Loucy (cell line): ENCODE data around the gene ATP5PO.
A peak's percentile ranks its signal among the peaks of the same experiment; 100 is the strongest.

Source experiments
- H2AFZ ChIP-seq: fragments of 200-600 bp; sonication (generic); 2 replicates; pipeline ENCODE4 v1.6.0; 2016; ENCODE audit warnings: antibody characterized with exemption, mild to moderate bottlenecking, low read length, moderate library complexity
- H3F3A ChIP-seq: fragments of 200-600 bp; 2 replicates; pipeline ENCODE4 v1.6.0; 2016; ENCODE audit warnings: antibody characterized with exemption, low read depth, mild to moderate bottlenecking
- H3K27me3 ChIP-seq: fragments of 200-600 bp; sonication (generic); 2 replicates; pipeline ENCODE4 v1.6.1; 2014; ENCODE audit warnings: low read length, mild to moderate bottlenecking; ENCODE audit not compliant: insufficient read depth, poor library complexity, severe bottlenecking
- H3K36me3 ChIP-seq: fragments of 200-600 bp; sonication (generic); 2 replicates; pipeline ENCODE4 v1.6.1; 2016; ENCODE audit warnings: low read length; ENCODE audit not compliant: insufficient read depth
- H3K4me1 ChIP-seq: fragments of 200-600 bp; sonication (generic); 2 replicates; pipeline ENCODE4 v1.5.1; 2014; ENCODE audit warnings: low read length, mild to moderate bottlenecking; ENCODE audit not compliant: insufficient read depth, poor library complexity, severe bottlenecking
- H3K4me2 ChIP-seq: fragments of 200-600 bp; sonication (generic); 2 replicates; pipeline ENCODE4 v1.6.0; 2014; ENCODE audit warnings: antibody characterized with exemption, low read length, low read depth, mild to moderate bottlenecking; ENCODE audit not compliant: poor library complexity, severe bottlenecking
- H3K4me3 ChIP-seq: fragments of 200-600 bp; sonication (generic); 2 replicates; pipeline ENCODE4 v1.5.1; 2014; ENCODE audit warnings: low read length, mild to moderate bottlenecking, mixed read lengths; ENCODE audit not compliant: poor library complexity, severe bottlenecking
- H3K79me2 ChIP-seq: fragments of 200-600 bp; sonication (generic); 2 replicates; pipeline ENCODE4 v1.6.1; 2014; ENCODE audit warnings: low read length; ENCODE audit not compliant: insufficient read depth
- H3K9ac ChIP-seq: fragments of 200-600 bp; sonication (generic); 2 replicates; pipeline ENCODE4 v1.6.0; 2014; ENCODE audit warnings: mild to moderate bottlenecking, low read depth, low read length, moderate library complexity; ENCODE audit not compliant: poor library complexity, severe bottlenecking
- H3K9me2 ChIP-seq: fragments of 200-600 bp; sonication (generic); replicated peaks from 2 replicates; pipeline ENCODE4 v1.6.1; 2016; ENCODE audit warnings: low read depth, low read length, mixed read lengths
- H3K9me3 ChIP-seq: fragments of 200-600 bp; sonication (generic); 2 replicates; pipeline ENCODE4 v1.6.1; 2014; ENCODE audit warnings: mild to moderate bottlenecking, antibody characterized with exemption, low read length, low read depth; ENCODE audit not compliant: insufficient read depth
- H4K20me1 ChIP-seq: fragments of 200-600 bp; sonication (generic); 2 replicates; pipeline ENCODE4 v1.6.0; 2014; ENCODE audit warnings: antibody characterized with exemption, low read length, mild to moderate bottlenecking; ENCODE audit not compliant: insufficient read depth, poor library complexity, severe bottlenecking
- CTCF ChIP-seq: fragments of 200-600 bp; sonication (generic); conservative IDR thresholded peaks from 2 replicates; pipeline ENCODE4 v1.5.1; 2014; ENCODE audit warnings: mild to moderate bottlenecking, antibody characterized with exemption, low read length
- EZH2phosphoT487 ChIP-seq: fragments of 200-600 bp; IDR thresholded peaks from 2 replicates; pipeline ENCODE4 v1.6.1; 2018; ENCODE audit warnings: antibody characterized with exemption, mild to moderate bottlenecking, moderate library complexity, borderline replicate concordance

Gene ATP5PO

GRCh38 chr21:33924766-33925100 is 9.1 kb upstream of the ATP5PO start:
- Histone ChIP-seq H3K4me1 (peaks cover 8% of the 10 kb centered on the region), H3K27me3 (no peaks in the 10 kb centered on the region), H3K9me3 (no peaks in the 10 kb centered on the region), H3K36me3 (no peaks in the 10 kb centered on the region), H3K9ac (peak overlapping the region; percentile 48), H4K20me1 (no peaks in the 10 kb centered on the region), H3K4me2 (peak overlapping the region; percentile 45), H2AFZ (peak overlapping the region; percentile 82; the same call in 1 of the 2 replicates), H3K9me2 (no peaks in the 10 kb centered on the region), H3F3A (no peaks in the 10 kb centered on the region), H3K4me3 (no peak overlapping the region), H3K79me2 (no peaks in the 10 kb centered on the region)
- no peak for TF ChIP-seq EZH2phosphoT487
- no peak for TF ChIP-seq CTCF

- Histone ChIP-seq H3K36me3 (no peaks in the 10 kb centered on the region), H3K9ac (peak overlapping the region; percentile 48), H3K79me2 (no peaks in the 10 kb centered on the region), H3K9me2 (no peaks in the 10 kb centered on the region), H2AFZ (peak overlapping the region; percentile 82), H3K4me2 (peak overlapping the region; percentile 45), H3K4me3 (no peak overlapping the region), H4K20me1 (no peaks in the 10 kb centered on the region), H3K27me3 (no peaks in the 10 kb centered on the region), H3K4me1 (peaks cover 8% of the 10 kb centered on the region), H3F3A (no peaks in the 10 kb centered on the region), H3K9me3 (no peaks in the 10 kb centered on the region)
- TF ChIP-seq CTCF (peak; percentile 92), EZH2phosphoT487 (no peak)
These were observed 8.6 kb upstream of the ATP5PO start for GRCh38 chr21:33924079-33924765.

GRCh38 chr21:33917421-33917820 is 1.8 kb upstream of the ATP5PO start:
- H3K27me3 ChIP-seq, result peaks cover 4% of the 10 kb centered on the region
- H3K4me3 ChIP-seq, result no peak overlapping the region
- H3K4me1 ChIP-seq, result peaks cover 29% of the 10 kb centered on the region
- no peaks in the 10 kb centered on the region for H3K36me3 ChIP-seq
- H2AFZ ChIP-seq, result no peak overlapping the region
- H3K9ac ChIP-seq, result no peak overlapping the region
- H3K79me2 ChIP-seq, result peaks cover 32% of the 10 kb centered on the region
- no peaks in the 10 kb centered on the region for H3K9me3 ChIP-seq
- TF ChIP-seq EZH2phosphoT487 (no peak), CTCF (no peak)
- no peaks in the 10 kb centered on the region for H3F3A ChIP-seq
- H3K4me2 ChIP-seq, result no peak overlapping the region
- peaks cover 10% of the 10 kb centered on the region for H4K20me1 ChIP-seq
- H3K9me2 ChIP-seq, result no peaks in the 10 kb centered on the region
